HG02884 (cell line): ENCODE measurements around the gene AP4S1.
"Not testable (repeated sequence)": the region's sequence is repeated elsewhere in the genome, so short reads cannot be mapped to it uniquely, and the experiment has no call there.

Experiments
- ATAC-seq: cut with Tn5 transposase; IDR thresholded peaks from one replicate; pipeline ENCODE4 v1.9.1; 2021; ENCODE audit warnings: mild to moderate bottlenecking, moderate library complexity; ENCODE audit not compliant: unreplicated experiment

The AP4S1 gene

GRCh38 chr14:31025367-31026076, at the start of gene AP4S1:
TSS of gene AP4S1 (plus strand) at chr14:31025649. CDS start at chr14:31066197, 40,548 bp downstream.
- ATAC-seq = no peak

- ATAC-seq = no peak
Measured at GRCh38 chr14:30977752-30978151, 47.7 kb upstream of the AP4S1 start.

- not testable (repeated sequence) for ATAC-seq
Measured at GRCh38 chr14:30980106-30980704, 45.2 kb upstream of the AP4S1 start.

GRCh38 chr14:30980980-30981379, 44.5 kb upstream of the AP4S1 start:
- no peak for ATAC-seq

- no peak for ATAC-seq
Measured at GRCh38 chr14:30982533-30982932, 42.9 kb upstream of the AP4S1 start.

- ATAC-seq = no peak
Measured at GRCh38 chr14:30983858-30984257, 41.6 kb upstream of the AP4S1 start.

- no peak for ATAC-seq
Measured at GRCh38 chr14:30985796-30986195, 39.7 kb upstream of the AP4S1 start.

- no peak for ATAC-seq
Measured at GRCh38 chr14:30988509-30988908, 36.9 kb upstream of the AP4S1 start.

GRCh38 chr14:30990770-30991169, 34.7 kb upstream of the AP4S1 start:
- no peak for ATAC-seq

- ATAC-seq = no peak
Measured at GRCh38 chr14:30991408-30991807, 34.0 kb upstream of the AP4S1 start.

- no peak for ATAC-seq
Measured at GRCh38 chr14:30993071-30993470, 32.4 kb upstream of the AP4S1 start.

- ATAC-seq = peak; percentile 71
Measured at GRCh38 chr14:30994681-30995620, 30.5 kb upstream of the AP4S1 start.

- no peak for ATAC-seq
Measured at GRCh38 chr14:30995689-30996088, 29.8 kb upstream of the AP4S1 start.

GRCh38 chr14:30996892-30997659, 28.4 kb upstream of the AP4S1 start:
- ATAC-seq = no peak

GRCh38 chr14:30998100-30998706, 27.2 kb upstream of the AP4S1 start:
- ATAC-seq = no peak

- no peak for ATAC-seq
Measured at GRCh38 chr14:30999038-30999773, 26.2 kb upstream of the AP4S1 start.

- no peak for ATAC-seq
Measured at GRCh38 chr14:31000629-31001338, 24.7 kb upstream of the AP4S1 start.

- no peak for ATAC-seq
Measured at GRCh38 chr14:31001339-31001658, 24.1 kb upstream of the AP4S1 start.

GRCh38 chr14:31003284-31003683, 22.2 kb upstream of the AP4S1 start:
- no peak for ATAC-seq
